D721Med (cell line): ENCODE results near the gene MYBPC3.

Source experiments
- DNase-seq: peaks from one replicate; pipeline ENCODE4 v3.0.0; 2011; ENCODE audit warnings: low spot score; ENCODE audit not compliant: insufficient read length
- FAIRE-seq: peaks from 2 replicates; lab custom pipeline; 2011; peaks lifted over from hg19 to GRCh38; lab: Jason Lieb, UNC
- CTCF ChIP-seq: IDR thresholded peaks from 2 replicates; pipeline ENCODE4 v1.5.1; 2012; ENCODE audit warnings: mild to moderate bottlenecking, control low read depth; ENCODE audit not compliant: insufficient read depth; ENCODE audit errors: missing control alignments

The MYBPC3 gene

DNA sequence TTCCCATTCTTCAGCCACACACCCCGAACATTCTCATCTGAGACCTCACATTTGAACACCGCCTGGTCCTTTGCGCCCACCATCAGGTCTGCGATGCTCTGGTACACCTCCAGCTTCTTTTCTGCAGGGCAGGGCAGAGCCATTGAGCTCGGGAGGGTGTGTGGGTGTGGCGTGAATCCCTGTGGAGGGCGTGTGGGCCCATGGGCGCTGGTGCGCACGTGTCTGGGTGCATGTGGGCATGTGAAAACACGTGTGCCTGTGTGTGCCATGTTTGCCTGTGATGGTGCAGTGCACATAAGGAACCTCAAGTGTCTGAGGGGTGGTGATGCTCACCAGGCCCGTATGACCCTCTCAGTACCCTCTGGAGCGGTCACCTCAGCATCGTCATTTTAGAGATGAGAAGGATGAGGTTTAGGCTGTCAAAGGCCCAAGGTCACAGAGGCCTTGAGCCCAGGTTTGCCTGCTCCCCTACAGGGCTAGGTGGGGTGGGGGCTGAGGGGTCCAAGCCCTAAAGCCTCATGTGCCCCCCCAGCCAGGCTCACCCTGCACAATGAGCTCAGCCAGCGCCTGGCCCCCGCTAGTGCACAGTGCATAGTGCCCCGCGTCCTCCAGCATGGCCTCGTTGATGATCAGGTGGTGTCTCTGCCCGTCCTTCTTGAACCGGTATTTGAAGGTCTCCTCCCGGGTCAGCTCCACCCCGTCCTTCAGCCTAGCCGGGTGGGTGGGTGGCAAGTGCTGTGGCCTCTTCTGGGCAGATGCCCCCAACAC lies 10.3 kb downstream of the MYBPC3 start:
- no peak for TF ChIP-seq CTCF
- no peak for FAIRE-seq
- no peak for DNase-seq

DNA sequence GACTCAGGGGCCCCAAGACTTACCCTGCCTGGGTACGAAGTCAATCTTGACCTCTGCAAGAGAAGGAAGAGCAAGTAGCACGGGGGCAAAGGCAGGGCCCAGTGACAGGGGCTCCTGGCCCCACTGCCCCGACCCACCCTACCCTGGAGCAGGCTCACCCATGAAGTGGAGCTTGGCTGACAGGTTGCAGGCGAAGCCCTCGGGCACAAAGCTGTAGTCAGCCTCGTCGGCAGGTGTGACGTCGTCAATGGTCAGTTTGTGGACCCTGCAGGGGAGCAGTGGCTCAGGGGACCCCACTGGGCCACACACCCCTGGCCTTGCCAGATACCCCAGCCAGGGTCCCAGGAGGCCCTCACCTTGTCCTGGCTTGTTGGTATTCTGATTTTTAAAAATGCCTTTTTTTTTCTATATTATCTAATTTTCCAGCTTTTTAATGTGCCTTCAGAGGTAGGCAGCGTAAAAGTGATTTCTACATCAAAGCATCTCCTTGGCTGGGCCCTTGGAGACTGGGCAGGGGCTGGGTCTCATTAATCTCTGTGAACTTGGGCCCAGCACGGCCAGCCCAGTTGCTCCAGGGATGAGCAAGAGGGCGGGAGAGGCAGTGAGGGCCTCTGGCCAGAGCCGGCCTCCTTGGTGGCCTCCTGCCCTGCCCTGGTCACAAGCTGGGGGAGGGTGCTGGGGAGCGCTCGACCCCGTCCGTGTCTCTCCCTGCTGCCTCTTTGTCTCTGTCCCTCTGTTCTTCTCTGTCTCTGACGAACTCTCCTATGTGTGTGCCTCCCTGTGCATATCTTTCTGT lies 11.3 kb downstream of the MYBPC3 start:
- FAIRE-seq (no peak), DNase-seq (no peak)
- no peak for TF ChIP-seq CTCF

DNA sequence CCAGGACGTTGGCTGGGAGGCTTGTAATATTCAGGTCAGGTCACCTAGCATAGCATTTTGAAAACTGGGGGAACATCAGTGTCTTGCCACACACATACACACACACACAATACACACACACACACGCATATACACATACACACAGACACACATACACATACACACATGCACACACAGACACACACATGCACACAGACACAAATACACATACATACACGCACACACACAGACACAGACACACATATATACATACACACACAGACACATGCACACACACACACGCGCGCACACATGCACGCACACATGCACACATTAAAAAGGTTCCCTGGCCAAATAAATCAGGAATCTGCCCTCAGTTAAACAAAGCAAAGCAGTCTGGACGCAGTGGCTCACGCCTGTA lies 12.5 kb downstream of the MYBPC3 start:
- TF ChIP-seq CTCF, result no peak
- DNase-seq (no peak), FAIRE-seq (no peak)

GRCh38 chr11:47338396-47339241 lies 13.9 kb downstream of the MYBPC3 start:
- FAIRE-seq (no peak), DNase-seq (no peak)
- TF ChIP-seq CTCF, result no peak

GRCh38 chr11:47337229-47337924 lies 15.1 kb downstream of the MYBPC3 start:
- no peak for FAIRE-seq
- DNase-seq, result no peak
- no peak for TF ChIP-seq CTCF

- FAIRE-seq (no peak), DNase-seq (no peak)
- no peak for TF ChIP-seq CTCF
These were observed 15.9 kb downstream of the MYBPC3 start for GRCh38 chr11:47336595-47336994.
